ENCODE measurements around the gene KIF25.

Gene KIF25

DNA sequence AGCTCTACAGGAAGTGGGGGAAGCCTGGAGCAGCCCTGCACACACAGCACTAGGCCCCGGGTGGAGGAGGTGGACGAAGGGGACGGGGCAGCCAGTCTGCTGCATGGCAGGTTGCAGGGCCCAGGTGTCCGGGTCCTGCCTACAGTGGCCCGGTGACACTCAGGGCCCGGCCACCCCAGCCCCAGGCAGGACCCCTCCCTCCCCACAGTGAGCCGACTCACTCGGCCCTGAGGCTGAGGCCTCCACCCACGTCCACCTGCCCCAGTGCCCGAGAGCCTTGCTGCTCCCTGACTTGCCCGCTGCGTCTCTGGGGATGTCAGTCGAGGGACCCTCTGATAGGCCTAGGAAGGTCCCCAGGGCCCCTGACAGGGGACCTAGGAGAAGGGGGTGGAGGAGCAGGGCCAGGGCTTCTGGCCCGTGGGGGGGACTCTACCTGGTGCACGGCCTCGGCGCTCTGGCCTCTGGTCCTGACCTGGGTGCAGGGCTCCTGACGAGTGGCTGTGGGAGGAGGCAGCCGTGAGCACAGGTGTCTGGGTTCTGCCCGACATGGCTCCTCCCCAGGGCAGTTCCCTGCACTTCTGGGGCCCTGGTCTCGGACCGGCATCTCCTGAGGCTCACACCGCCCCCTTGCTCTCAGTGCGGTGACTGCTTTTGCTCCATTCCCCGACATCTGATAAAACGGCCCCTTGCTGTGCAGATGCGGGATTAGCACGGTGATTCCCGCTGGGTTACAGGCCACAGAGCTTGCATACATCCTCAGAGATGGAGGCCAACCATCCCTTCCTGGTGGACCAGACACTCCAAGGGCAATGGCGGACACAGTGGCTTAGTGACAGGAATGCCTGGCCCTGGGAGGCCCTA lies 61.5 kb downstream of the KIF25 start (continued):
- TF ChIP-seq ZNF8 (CRISPR knock-in tag; IDR thresholded peaks at IDR 0.05) (no peak), RARB (CRISPR knock-in tag; IDR thresholded peaks at IDR 0.05) (no peak), ZFP3 (CRISPR knock-in tag; IDR thresholded peaks at IDR 0.05) (no peak), ZNF70 (CRISPR knock-in tag; IDR thresholded peaks at IDR 0.05) (no peak), OSR1 (CRISPR knock-in tag; IDR thresholded peaks at IDR 0.05) (no peak), PPARA (CRISPR knock-in tag; IDR thresholded peaks at IDR 0.05; ENCODE audit: borderline replicate concordance) (no peak), ISL1 (CRISPR knock-in tag; IDR thresholded peaks at IDR 0.05) (no peak)

DNA sequence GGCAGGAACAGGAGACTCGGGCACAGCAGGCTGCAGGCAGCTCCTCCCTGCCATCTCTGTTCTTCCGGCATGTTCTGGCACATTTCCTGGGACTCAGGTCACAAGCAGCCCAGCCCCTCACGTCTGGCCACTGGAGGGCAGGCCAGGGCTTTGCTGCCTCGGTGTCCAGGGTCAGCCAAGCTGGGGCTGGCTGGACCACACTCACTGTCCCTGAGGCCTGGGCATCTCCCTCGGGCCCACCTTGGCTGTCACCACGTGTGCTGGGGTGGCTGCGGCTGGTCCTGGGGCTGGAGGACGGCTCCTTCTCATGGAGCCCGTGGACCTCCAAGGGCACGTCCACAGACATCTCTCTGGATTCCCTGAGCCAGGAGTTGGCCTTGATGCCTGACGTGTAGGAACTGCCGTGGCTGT lies 63.1 kb downstream of the KIF25 start:
- peak; percentile 40; the same call in 1 of the 3 replicates for ATAC-seq
- TF ChIP-seq, protein P1, sequence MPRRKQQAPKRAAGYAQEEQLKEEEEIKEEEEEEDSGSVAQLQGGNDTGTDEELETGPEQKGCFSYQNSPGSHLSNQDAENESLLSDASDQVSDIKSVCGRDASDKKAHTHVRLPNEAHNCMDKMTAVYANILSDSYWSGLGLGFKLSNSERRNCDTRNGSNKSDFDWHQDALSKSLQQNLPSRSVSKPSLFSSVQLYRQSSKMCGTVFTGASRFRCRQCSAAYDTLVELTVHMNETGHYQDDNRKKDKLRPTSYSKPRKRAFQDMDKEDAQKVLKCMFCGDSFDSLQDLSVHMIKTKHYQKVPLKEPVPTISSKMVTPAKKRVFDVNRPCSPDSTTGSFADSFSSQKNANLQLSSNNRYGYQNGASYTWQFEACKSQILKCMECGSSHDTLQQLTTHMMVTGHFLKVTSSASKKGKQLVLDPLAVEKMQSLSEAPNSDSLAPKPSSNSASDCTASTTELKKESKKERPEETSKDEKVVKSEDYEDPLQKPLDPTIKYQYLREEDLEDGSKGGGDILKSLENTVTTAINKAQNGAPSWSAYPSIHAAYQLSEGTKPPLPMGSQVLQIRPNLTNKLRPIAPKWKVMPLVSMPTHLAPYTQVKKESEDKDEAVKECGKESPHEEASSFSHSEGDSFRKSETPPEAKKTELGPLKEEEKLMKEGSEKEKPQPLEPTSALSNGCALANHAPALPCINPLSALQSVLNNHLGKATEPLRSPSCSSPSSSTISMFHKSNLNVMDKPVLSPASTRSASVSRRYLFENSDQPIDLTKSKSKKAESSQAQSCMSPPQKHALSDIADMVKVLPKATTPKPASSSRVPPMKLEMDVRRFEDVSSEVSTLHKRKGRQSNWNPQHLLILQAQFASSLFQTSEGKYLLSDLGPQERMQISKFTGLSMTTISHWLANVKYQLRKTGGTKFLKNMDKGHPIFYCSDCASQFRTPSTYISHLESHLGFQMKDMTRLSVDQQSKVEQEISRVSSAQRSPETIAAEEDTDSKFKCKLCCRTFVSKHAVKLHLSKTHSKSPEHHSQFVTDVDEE (CRISPR knock-in tag; IDR thresholded peaks at IDR 0.05) = no peak
- TF ChIP-seq, protein P2, sequence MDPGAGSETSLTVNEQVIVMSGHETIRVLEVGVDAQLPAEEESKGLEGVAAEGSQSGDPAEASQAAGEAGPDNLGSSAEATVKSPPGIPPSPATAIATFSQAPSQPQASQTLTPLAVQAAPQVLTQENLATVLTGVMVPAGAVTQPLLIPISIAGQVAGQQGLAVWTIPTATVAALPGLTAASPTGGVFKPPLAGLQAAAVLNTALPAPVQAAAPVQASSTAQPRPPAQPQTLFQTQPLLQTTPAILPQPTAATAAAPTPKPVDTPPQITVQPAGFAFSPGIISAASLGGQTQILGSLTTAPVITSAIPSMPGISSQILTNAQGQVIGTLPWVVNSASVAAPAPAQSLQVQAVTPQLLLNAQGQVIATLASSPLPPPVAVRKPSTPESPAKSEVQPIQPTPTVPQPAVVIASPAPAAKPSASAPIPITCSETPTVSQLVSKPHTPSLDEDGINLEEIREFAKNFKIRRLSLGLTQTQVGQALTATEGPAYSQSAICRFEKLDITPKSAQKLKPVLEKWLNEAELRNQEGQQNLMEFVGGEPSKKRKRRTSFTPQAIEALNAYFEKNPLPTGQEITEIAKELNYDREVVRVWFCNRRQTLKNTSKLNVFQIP (CRISPR knock-in tag; IDR thresholded peaks at IDR 0.05; ENCODE audit: borderline replicate concordance, low read depth) = no peak
- no peak for TF ChIP-seq SNAI2 (CRISPR knock-in tag; IDR thresholded peaks at IDR 0.05)
- no peak for TF ChIP-seq ZFP30 (CRISPR knock-in tag; IDR thresholded peaks at IDR 0.05)

DNA sequence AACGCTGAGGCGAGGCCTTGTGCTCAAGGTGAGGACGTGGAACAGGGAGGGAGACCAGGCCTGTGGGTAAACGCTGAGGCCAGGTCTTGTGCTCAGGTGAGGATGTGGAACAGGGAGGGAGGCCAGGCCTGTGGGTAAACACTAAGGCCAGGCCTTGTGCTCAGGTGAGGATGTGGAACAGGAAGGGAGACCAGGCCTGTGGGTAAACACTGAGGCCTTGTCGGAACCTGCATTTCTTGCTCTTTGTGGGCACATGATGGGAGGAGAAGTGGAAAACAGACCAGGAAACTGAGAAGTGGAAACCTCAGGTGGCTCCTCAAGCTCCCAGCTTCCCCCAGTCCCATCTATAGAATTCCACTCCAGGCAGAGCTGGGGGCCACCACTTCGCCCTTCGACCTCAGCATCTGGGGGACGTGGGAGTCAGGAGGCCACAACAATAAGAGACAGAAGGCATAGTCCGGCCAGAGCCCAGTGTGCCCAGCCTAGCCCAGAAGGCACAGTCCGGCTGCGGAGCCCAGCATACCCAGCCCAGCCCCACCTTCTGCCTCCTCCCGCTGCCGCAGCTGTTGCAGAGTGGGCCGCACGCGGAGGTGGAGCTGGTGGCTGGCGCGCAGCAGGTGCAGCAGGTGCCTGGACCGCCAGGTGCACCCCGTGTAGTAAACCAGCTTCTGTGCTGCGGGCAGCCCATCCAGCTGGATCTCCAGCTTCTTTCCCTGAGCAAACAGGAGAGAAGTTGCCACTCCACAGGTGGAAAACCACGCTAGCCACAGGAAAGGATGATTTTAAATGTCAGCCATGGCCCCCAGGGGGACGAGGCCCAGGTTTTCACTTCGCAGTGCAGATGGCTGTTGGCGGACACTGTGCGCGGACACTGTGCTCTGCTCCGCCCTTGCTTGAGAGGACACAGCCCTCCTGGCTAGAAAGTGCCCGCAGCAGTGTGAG lies 64.1 kb downstream of the KIF25 start:
- TF ChIP-seq ZFP30 (CRISPR knock-in tag; IDR thresholded peaks at IDR 0.05) (no peak), ZNF565 (CRISPR knock-in tag; conservative IDR thresholded peaks at IDR 0.05; ENCODE audit: low read depth) (no peak), PPARA (CRISPR knock-in tag; IDR thresholded peaks at IDR 0.05; ENCODE audit: borderline replicate concordance) (no peak), ZC3H10 (CRISPR knock-in tag; IDR thresholded peaks at IDR 0.05) (no peak), ISL1 (CRISPR knock-in tag; IDR thresholded peaks at IDR 0.05) (no peak), ZNF70 (CRISPR knock-in tag; IDR thresholded peaks at IDR 0.05) (no peak), BACH2 (CRISPR knock-in tag; IDR thresholded peaks at IDR 0.05; ENCODE audit: borderline replicate concordance) (no peak), TCF4 (CRISPR knock-in tag; IDR thresholded peaks at IDR 0.05; ENCODE audit: borderline replicate concordance) (no peak), ZFP3 (CRISPR knock-in tag; IDR thresholded peaks at IDR 0.05) (no peak), GLIS3 (CRISPR knock-in tag; IDR thresholded peaks at IDR 0.05) (no peak)
- TF ChIP-seq, protein P2 (CRISPR knock-in tag; IDR thresholded peaks at IDR 0.05; ENCODE audit: borderline replicate concordance, low read depth) = no peak
- TF ChIP-seq, protein P3, sequence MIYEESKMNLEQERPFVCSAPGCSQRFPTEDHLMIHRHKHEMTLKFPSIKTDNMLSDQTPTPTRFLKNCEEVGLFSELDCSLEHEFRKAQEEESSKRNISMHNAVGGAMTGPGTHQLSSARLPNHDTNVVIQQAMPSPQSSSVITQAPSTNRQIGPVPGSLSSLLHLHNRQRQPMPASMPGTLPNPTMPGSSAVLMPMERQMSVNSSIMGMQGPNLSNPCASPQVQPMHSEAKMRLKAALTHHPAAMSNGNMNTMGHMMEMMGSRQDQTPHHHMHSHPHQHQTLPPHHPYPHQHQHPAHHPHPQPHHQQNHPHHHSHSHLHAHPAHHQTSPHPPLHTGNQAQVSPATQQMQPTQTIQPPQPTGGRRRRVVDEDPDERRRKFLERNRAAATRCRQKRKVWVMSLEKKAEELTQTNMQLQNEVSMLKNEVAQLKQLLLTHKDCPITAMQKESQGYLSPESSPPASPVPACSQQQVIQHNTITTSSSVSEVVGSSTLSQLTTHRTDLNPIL (CRISPR knock-in tag; IDR thresholded peaks at IDR 0.05; ENCODE audit: low read depth) = no peak
- ATAC-seq = no peak
